ENCODE results near the gene SCUBE1. TPM values are rescaled to one million over a fixed set of nuclear protein-coding genes. Genes with fewer than 3 reads are reported as not detected.

The SCUBE1 gene
- total and polyA plus RNA-seq, 2 of the 4 experiments (the other 2 are of a cell fraction), result not detected

- Histone ChIP-seq H3K14ac (replicated peaks; ENCODE audit: low read depth, low read length) (no peak overlapping the region), H2BK15ac (ENCODE audit: low read depth, low read length) (no peak overlapping the region), H3K4me2 (ENCODE audit: low read depth, low read length) (no peak overlapping the region), H2BK20ac (ENCODE audit: low read depth, low read length) (no peak overlapping the region; the same call in 1 of the 2 replicates), H3K4ac (ENCODE audit: low read depth, low read length) (peak overlapping the region; percentile 56; the same call in 1 of the 2 replicates), H2AK9ac (replicated peaks; ENCODE audit: low read depth, low read length, poor library complexity) (no peak overlapping the region), H2AFZ (replicated peaks; ENCODE audit: low read length, poor library complexity) (no peak overlapping the region), H3K9me3 (ENCODE audit: control insufficient read depth, insufficient read depth, low read length) (no peaks in the 10 kb centered on the region), H3K27ac (ENCODE audit: insufficient read depth, low read length) (peak overlapping the region; percentile 13; the same call in 1 of the 2 replicates), H3K56ac (ENCODE audit: extremely low read depth, insufficient read depth, low read length) (no peak overlapping the region), H4K8ac (ENCODE audit: low read depth in 2 of 2, low read length in 2 of 2) (no peak overlapping the region; a peak in 1 of 4 replicates), H3K9ac (ENCODE audit: low read depth, low read length) (no peak overlapping the region), H3K79me1 (ENCODE audit: low read depth in 1 of 2, low read length in 2 of 2) (no peaks in the 10 kb centered on the region), H2AK5ac (ENCODE audit: low read depth, low read length) (no peak overlapping the region), H3K4me3 (ENCODE audit: insufficient read depth, low read depth, low read length) (no peak overlapping the region), H3K36me3 (ENCODE audit: control insufficient read depth, insufficient read depth, low read length) (no peaks in the 10 kb centered on the region), H4K91ac (ENCODE audit: insufficient read depth, low read depth, low read length) (0 out of 2 replicates have a peak overlapping the region, but pooled peaks have one; percentile 13), H3K18ac (ENCODE audit: low read depth, low read length) (peak overlapping the region; percentile 33; the same call in 1 of the 2 replicates), H4K20me1 (ENCODE audit: insufficient read depth, low read length) (no peaks in the 10 kb centered on the region), H3K23ac (ENCODE audit: low read depth, low read length) (no peak overlapping the region), H3K4me1 (ENCODE audit: control insufficient read depth, insufficient read depth, low read length) (peaks cover 11% of the 10 kb centered on the region; the same call in 1 of the 2 replicates), H2BK5ac (ENCODE audit: low read depth, low read length, poor library complexity, severe bottlenecking) (no peak overlapping the region), H2BK120ac (ENCODE audit: low read depth, low read length) (peak overlapping the region; percentile 64), H4K5ac (ENCODE audit: low read depth, low read length) (no peak overlapping the region), H3K9me1 (ENCODE audit: insufficient read depth, low read length) (peaks cover 6% of the 10 kb centered on the region), H3K27me3 (ENCODE audit: control insufficient read depth, insufficient read depth, low read length) (peaks cover 3% of the 10 kb centered on the region; the same call in 1 of the 2 replicates)
- no TSS peak for BruUV-seq (replicated peaks)
- in situ Hi-C loops (cut with MboI; ENCODE audit: low sequenced_read_pairs) (no loop called here), intact Hi-C loops (cut with micrococcal nuclease) (no loop called here), dilution Hi-C loops (cut with HindIII; ENCODE audit: low sequenced_read_pairs, unreplicated experiment) (no loop called here)
- ATAC-seq (ENCODE audit: low read depth), result no peak
- CTCF ChIA-PET, result interaction anchor here (0.6 kb wide), 1 partner anchor 93 kb away, joined by 3 read pairs; no protein-coding TSS in a partner anchor
- DNase-seq, result no peak
- TF ChIP-seq RCOR1 (IDR thresholded peaks at IDR 0.05; ENCODE audit: insufficient replicate concordance, low read length) (no peak), FOS (IDR thresholded peaks at IDR 0.05; ENCODE audit: low read depth, low read length) (no peak), ELK1 (IDR thresholded peaks at IDR 0.05; ENCODE audit: borderline replicate concordance, low read depth, low read length) (no peak), MXI1 (IDR thresholded peaks at IDR 0.05; ENCODE audit: borderline replicate concordance, low read depth, low read length) (no peak), CEBPB (IDR thresholded peaks at IDR 0.05; ENCODE audit: low read depth, low read length) (no peak), CTCF (conservative IDR thresholded peaks at IDR 0.05; ENCODE audit: low read depth, low read length) (no peak), SMC3 (IDR thresholded peaks at IDR 0.05; ENCODE audit: low read depth, low read length) (no peak), CHD1 (IDR thresholded peaks at IDR 0.05; ENCODE audit: low read depth, low read length) (no peak), POLR2A (IDR thresholded peaks at IDR 0.05; ENCODE audit: low read depth, low read length) (no peak), MAZ (IDR thresholded peaks at IDR 0.05; ENCODE audit: borderline replicate concordance, low read depth, low read length) (no peak), NFE2L2 (IDR thresholded peaks at IDR 0.05; ENCODE audit: low read depth, low read length) (no peak), BHLHE40 (IDR thresholded peaks at IDR 0.05; ENCODE audit: low read depth, low read length) (no peak), MAFK (IDR thresholded peaks at IDR 0.05; ENCODE audit: low read depth, low read length) (no peak), RAD21 (IDR thresholded peaks at IDR 0.05; ENCODE audit: low read length) (no peak), RFX5 (IDR thresholded peaks at IDR 0.05; ENCODE audit: low read depth, low read length) (no peak)
- POLR2A ChIA-PET (ENCODE audit: unreplicated experiment), result no interaction called here
- WGBS, 2 experiments (ENCODE audit: extremely low coverage in 2 of 2, insufficient read length in 1 of 2), result 63% methylated on average over 11 of the region's 17 CpGs; no CpG with 5 or more reads in 1 of the 2 experiments
Observed at GRCh38 chr22:43293259-43293654, 49.9 kb downstream of the SCUBE1 start.

Measured in IMR-90 (cell line).